Caco-2 (cell line): ENCODE measurements around the gene IP6K3. TPM values are rescaled to one million over a fixed set of nuclear protein-coding genes. Genes with fewer than 3 reads are reported as not detected.

ENCODE experiments used
- BruUV-seq: library from RNA; stranded (reverse); fragments of 400-500 nt; replicated peaks from 2 replicates; lab custom pipeline; 2021; lab: Mats Ljungman, UMichigan
- CTCF ChIA-PET: fragments of 300-600 bp; sonication (Branson Sonifier 250); formaldehyde crosslinking; loops from one replicate; lab custom pipeline; 2022; ENCODE audit warnings: antibody characterized with exemption; lab: Charles Lee
- POLR2A ChIA-PET: fragments of 300-600 bp; sonication (Branson Sonifier 250); formaldehyde crosslinking; loops from one replicate; lab custom pipeline; 2022; ENCODE audit warnings: antibody characterized with exemption; lab: Charles Lee
- DNase-seq, 2 experiments: peaks; one replicate each; pipeline versions ENCODE4 v3.0.0 to v3.0.0-alpha.2; 2020 to 2022
- H3K27me3 ChIP-seq: replicated peaks from 2 replicates; pipeline ENCODE4 v1.6.0; 2011; ENCODE audit warnings: low read length; ENCODE audit not compliant: control insufficient read depth, insufficient read depth
- H3K36me3 ChIP-seq: 2 replicates; pipeline ENCODE4 v1.5.1; 2011; ENCODE audit warnings: low read length; ENCODE audit not compliant: control insufficient read depth, insufficient read depth
- H3K4me1 ChIP-seq: fragments of 250-450 bp; sonication (Bioruptor Pico); 2 replicates; pipeline ENCODE4 v1.5.1; 2020; ENCODE audit warnings: mild to moderate bottlenecking
- H3K4me3 ChIP-seq: 2 replicates; pipeline ENCODE4 v1.5.1; 2011; ENCODE audit warnings: low read depth, mild to moderate bottlenecking, control low read depth, low read length
- H3K9me3 ChIP-seq: fragments of 250-450 bp; sonication (Bioruptor Pico); 2 replicates; pipeline ENCODE4 v1.5.1; 2020; ENCODE audit warnings: mild to moderate bottlenecking, moderate library complexity
- H3K27ac Mint-ChIP-seq: one replicate; pipeline ENCODE4 v1.8.0; 2022; ENCODE audit warnings: mixed read lengths; ENCODE audit not compliant: unreplicated experiment
- H3K27me3 Mint-ChIP-seq: one replicate; pipeline ENCODE4 v1.8.0; 2022; ENCODE audit warnings: mixed read lengths; ENCODE audit not compliant: insufficient read depth, unreplicated experiment
- H3K36me3 Mint-ChIP-seq: one replicate; pipeline ENCODE4 v1.8.0; 2022; ENCODE audit warnings: mild to moderate bottlenecking, mixed read lengths; ENCODE audit not compliant: insufficient read depth, unreplicated experiment
- H3K4me1 Mint-ChIP-seq: one replicate; pipeline ENCODE4 v1.8.0; 2022; ENCODE audit warnings: low read depth, mixed read lengths; ENCODE audit not compliant: unreplicated experiment
- H3K4me3 Mint-ChIP-seq: one replicate; pipeline ENCODE4 v1.8.0; 2022; ENCODE audit warnings: mild to moderate bottlenecking, moderate library complexity, mixed read lengths; ENCODE audit not compliant: unreplicated experiment
- H3K9me3 Mint-ChIP-seq: one replicate; pipeline ENCODE4 v1.8.0; 2022; ENCODE audit warnings: mixed read lengths; ENCODE audit not compliant: unreplicated experiment
- CTCF ChIP-seq, 2 experiments: fragments of 200-600 bp in 1 of 2; IDR thresholded peaks; 1 replicate in 1 of 2; 2 replicates in 1 of 2; pipeline versions ENCODE4 v1.5.1 to v1.8.0; 2011 to 2022; ENCODE audit warnings: antibody characterized with exemption in 1 of 2, control low read depth in 1 of 2, inconsistent platforms in 1 of 2, low read depth in 1 of 2, low read length in 1 of 2, mild to moderate bottlenecking in 1 of 2, moderate library complexity in 1 of 2; ENCODE audit not compliant: insufficient read depth in 1 of 2, severe bottlenecking in 1 of 2, unreplicated experiment in 1 of 2
- intact Hi-C: fragments of 100-400 bp; cut with micrococcal nuclease; formaldehyde crosslinking; loops from one replicate; pipeline ENCODE4 v1.10.0; 2022; ENCODE audit not compliant: unreplicated experiment
- total RNA-seq: library from RNA; stranded (reverse); gene quantifications from 2 replicates; pipeline ENCODE4 v1.2.3, GENCODE V29; 2022

Gene IP6K3
- total RNA-seq, 1 experiment from 2014 or later: 0.45 TPM

GRCh38 chr6:33770124-33770832 is 23.6 kb upstream of the IP6K3 start:
- Mint-ChIP-seq H3K27me3 (no peaks in the 10 kb centered on the region), H3K4me1 (no peaks in the 10 kb centered on the region), H3K9me3 (no peaks in the 10 kb centered on the region), H3K27ac (no peak overlapping the region), H3K36me3 (peaks cover 16% of the 10 kb centered on the region), H3K4me3 (no peak overlapping the region)
- intact Hi-C loops: no loop called here
- Histone ChIP-seq H3K9me3 (no peaks in the 10 kb centered on the region), H3K27me3 (no peaks in the 10 kb centered on the region), H3K4me1 (no peaks in the 10 kb centered on the region), H3K36me3 (peaks cover 3% of the 10 kb centered on the region; the same call in 1 of the 2 replicates), H3K4me3 (no peak overlapping the region)
- TF ChIP-seq CTCF (IDR thresholded peaks at IDR 0.05; ENCODE audit: insufficient read depth in 1 of 2, low read depth in 1 of 2, low read length in 1 of 2, severe bottlenecking in 1 of 2, unreplicated experiment in 1 of 2): no peak
- ChIA-PET CTCF (interaction anchor here (1.4 kb wide), 2 partner anchors 24 to 258 kb away, joined by 3 to 4 read pairs; no protein-coding TSS in a partner anchor), POLR2A (interaction anchor here (0.5 kb wide), 1 partner anchor 59 kb away, joined by 4 read pairs; the partner anchor contains the start of gene UQCC2)
- DNase-seq: no peak
- BruUV-seq: no TSS peak

GRCh38 chr6:33769248-33769821 is 22.6 kb upstream of the IP6K3 start:
- Histone ChIP-seq H3K36me3 (peaks cover 1% of the 10 kb centered on the region; the same call in 1 of the 2 replicates), H3K4me1 (no peaks in the 10 kb centered on the region), H3K27me3 (no peaks in the 10 kb centered on the region), H3K4me3 (no peak overlapping the region), H3K9me3 (no peaks in the 10 kb centered on the region)
- no peak for TF ChIP-seq CTCF (IDR thresholded peaks at IDR 0.05; ENCODE audit: insufficient read depth in 1 of 2, low read depth in 1 of 2, low read length in 1 of 2, severe bottlenecking in 1 of 2, unreplicated experiment in 1 of 2)
- ChIA-PET CTCF (interaction anchor here (1.4 to 1.5 kb wide), 2 partner anchors 23 to 58 kb away, joined by 3 to 4 read pairs; partner anchors contain the start of gene UQCC2), POLR2A (no interaction called here)
- no peak overlapping the region for H3K4me3 Mint-ChIP-seq
- intact Hi-C loops: no loop called here
- no peaks in the 10 kb centered on the region for H3K27me3 Mint-ChIP-seq
- no TSS peak for BruUV-seq
- DNase-seq: no peak
- H3K36me3 Mint-ChIP-seq: peaks cover 10% of the 10 kb centered on the region
- no peaks in the 10 kb centered on the region for H3K9me3 Mint-ChIP-seq
- no peaks in the 10 kb centered on the region for H3K4me1 Mint-ChIP-seq
- H3K27ac Mint-ChIP-seq: no peak overlapping the region

- BruUV-seq: no TSS peak
- H3K36me3 ChIP-seq: peaks cover 1% of the 10 kb centered on the region; the same call in 1 of the 2 replicates
- H3K4me3 ChIP-seq: no peak overlapping the region
- Mint-ChIP-seq H3K4me3 (no peak overlapping the region), H3K4me1 (no peaks in the 10 kb centered on the region), H3K36me3 (peaks cover 10% of the 10 kb centered on the region), H3K27me3 (no peaks in the 10 kb centered on the region), H3K27ac (no peak overlapping the region), H3K9me3 (no peaks in the 10 kb centered on the region)
- TF ChIP-seq CTCF (IDR thresholded peaks at IDR 0.05; ENCODE audit: insufficient read depth in 1 of 2, low read depth in 1 of 2, low read length in 1 of 2, severe bottlenecking in 1 of 2, unreplicated experiment in 1 of 2): peak; percentile 80 to 88
- CTCF ChIA-PET: interaction anchor here (1.5 kb wide), 1 partner anchor 57 kb away, joined by 3 read pairs; the partner anchor contains the start of gene UQCC2
- no peaks in the 10 kb centered on the region for H3K27me3 ChIP-seq
- DNase-seq: peak; percentile 76 to 85
- intact Hi-C loops: loop anchor here (1.0 kb wide), 1 partner anchor 259 kb away; no protein-coding TSS in a partner anchor
- POLR2A ChIA-PET: no interaction called here
- H3K9me3 ChIP-seq: no peaks in the 10 kb centered on the region
- no peaks in the 10 kb centered on the region for H3K4me1 ChIP-seq
These were observed 22.0 kb upstream of the IP6K3 start for GRCh38 chr6:33768644-33769120.
